GM23338 (cell line): Measurements from ENCODE around the gene EFCC1. TPM values are rescaled to one million over a fixed set of nuclear protein-coding genes. Genes with fewer than 3 reads are reported as not detected.

Experiments
- ATAC-seq: fragments of 200-7000 bp; cut with Tn5 transposase; 3 replicates; pipeline ENCODE4 v1.9.1; 2020
- DNase-seq: peaks from one replicate; pipeline ENCODE4 v3.0.0-alpha.2; 2015; ENCODE audit warnings: low spot score
- H2AFZ ChIP-seq: fragments of 200-600 bp; sonication (generic); 2 replicates; pipeline ENCODE4 v1.8.0; 2016; ENCODE audit warnings: antibody characterized with exemption, mild to moderate bottlenecking, moderate library complexity
- H3F3A ChIP-seq: fragments of 200-600 bp; sonication (generic); replicated peaks from 2 replicates; pipeline ENCODE4 v1.8.0; 2017; ENCODE audit warnings: antibody characterized with exemption, mixed run types, low read depth
- H3K27ac ChIP-seq: fragments of 200-600 bp; sonication (generic); 2 replicates; pipeline ENCODE4 v1.6.1; 2016; ENCODE audit warnings: low read depth
- H3K27me3 ChIP-seq: fragments of 200-600 bp; sonication (generic); 2 replicates; pipeline ENCODE4 v1.8.0; 2016; ENCODE audit warnings: mild to moderate bottlenecking, mixed run types, moderate library complexity; ENCODE audit not compliant: insufficient read depth
- H3K36me3 ChIP-seq: fragments of 200-600 bp; sonication (generic); 2 replicates; pipeline ENCODE4 v1.8.0; 2016; ENCODE audit warnings: mild to moderate bottlenecking; ENCODE audit not compliant: insufficient read depth
- H3K4me1 ChIP-seq: fragments of 200-600 bp; sonication (generic); 2 replicates; pipeline ENCODE4 v1.8.0; 2016; ENCODE audit warnings: mild to moderate bottlenecking, moderate library complexity; ENCODE audit not compliant: insufficient read depth
- H3K4me2 ChIP-seq: fragments of 200-600 bp; sonication (generic); 2 replicates; pipeline ENCODE4 v1.7.1; 2017; ENCODE audit warnings: mixed run types
- H3K4me3 ChIP-seq: fragments of 200-600 bp; sonication (generic); 2 replicates; pipeline ENCODE4 v1.6.1; 2016; ENCODE audit warnings: mixed run types
- H3K79me2 ChIP-seq: fragments of 200-600 bp; sonication (generic); replicated peaks from 2 replicates; pipeline ENCODE4 v1.8.0; 2017; ENCODE audit warnings: mild to moderate bottlenecking; ENCODE audit not compliant: insufficient read depth
- H3K9me2 ChIP-seq: fragments of 200-600 bp; sonication (generic); 2 replicates; pipeline ENCODE4 v1.8.0; 2017; ENCODE audit not compliant: insufficient read depth
- H4K20me1 ChIP-seq: fragments of 200-600 bp; sonication (generic); replicated peaks from 2 replicates; pipeline ENCODE4 v1.8.0; 2017; ENCODE audit warnings: mild to moderate bottlenecking; ENCODE audit not compliant: insufficient read depth
- H3K27ac Mint-ChIP-seq: 2 replicates; pipeline ENCODE4 v1.8.0; 2020; ENCODE audit warnings: inconsistent platforms, mild to moderate bottlenecking, moderate library complexity, mixed read lengths
- H3K27me3 Mint-ChIP-seq: 3 replicates; pipeline ENCODE4 v1.8.0; 2022; ENCODE audit warnings: low read depth, mild to moderate bottlenecking, moderate library complexity, mixed read lengths, inconsistent platforms; ENCODE audit not compliant: insufficient read depth, poor library complexity
- H3K36me3 Mint-ChIP-seq: 3 replicates; pipeline ENCODE4 v1.8.0; 2021; ENCODE audit warnings: low read depth, mild to moderate bottlenecking, inconsistent platforms, moderate library complexity, mixed read lengths
- H3K4me1 Mint-ChIP-seq: 3 replicates; pipeline ENCODE4 v1.8.0; 2020; ENCODE audit warnings: mild to moderate bottlenecking, inconsistent platforms, mixed read lengths
- H3K4me3 Mint-ChIP-seq: 3 replicates; pipeline ENCODE4 v1.8.0; 2021; ENCODE audit warnings: moderate library complexity, mild to moderate bottlenecking, inconsistent platforms, mixed read lengths
- H3K9me3 Mint-ChIP-seq: 3 replicates; pipeline ENCODE4 v1.8.0; 2020; ENCODE audit warnings: moderate library complexity, mild to moderate bottlenecking, inconsistent platforms, mixed read lengths
- CREB1 ChIP-seq: fragments of 250-450 bp; sonication (Bioruptor Pico); IDR thresholded peaks from 2 replicates; pipeline ENCODE4 v1.5.0; 2020; ENCODE audit warnings: low read depth, mild to moderate bottlenecking, moderate library complexity
- ETS1 ChIP-seq: IDR thresholded peaks from 2 replicates; pipeline ENCODE4 v1.6.1; 2016; ENCODE audit warnings: antibody characterized with exemption
- EZH2 ChIP-seq: fragments of 200-600 bp; sonication (generic); IDR thresholded peaks from one replicate; pipeline ENCODE4 v1.8.0; 2017; ENCODE audit warnings: antibody characterized with exemption, mild to moderate bottlenecking, low read depth; ENCODE audit not compliant: unreplicated experiment
- EZH2phosphoT487 ChIP-seq: fragments of 200-600 bp; sonication (generic); IDR thresholded peaks from one replicate; pipeline ENCODE4 v1.8.1; 2018; ENCODE audit warnings: antibody characterized with exemption; ENCODE audit not compliant: unreplicated experiment
- JUNB ChIP-seq: IDR thresholded peaks from one replicate; pipeline ENCODE4 v1.6.1; 2016; ENCODE audit warnings: antibody characterized with exemption; ENCODE audit not compliant: unreplicated experiment
- POLR2AphosphoS5 ChIP-seq: IDR thresholded peaks from 2 replicates; pipeline ENCODE4 v1.6.1; 2016; ENCODE audit warnings: antibody characterized with exemption, low read depth
- REST ChIP-seq: IDR thresholded peaks from one replicate; pipeline ENCODE4 v1.6.1; 2018; ENCODE audit warnings: antibody characterized with exemption; ENCODE audit not compliant: unreplicated experiment
- STAT1 ChIP-seq: IDR thresholded peaks from one replicate; pipeline ENCODE4 v1.6.1; 2016; ENCODE audit warnings: antibody characterized with exemption; ENCODE audit not compliant: unreplicated experiment
- ZNF331 ChIP-seq: fragments of 250-450 bp; sonication (Bioruptor Pico); IDR thresholded peaks from 2 replicates; pipeline ENCODE4 v1.5.0; 2020; ENCODE audit warnings: low read depth, mild to moderate bottlenecking, moderate library complexity
- ZNF462 ChIP-seq: fragments of 250-450 bp; sonication (Bioruptor Pico); IDR thresholded peaks from 2 replicates; pipeline ENCODE4 v1.5.0; 2020; ENCODE audit warnings: mild to moderate bottlenecking, moderate library complexity
- polyA plus RNA-seq: library from polyadenylated mRNA; unstranded; fragments of >200 nt; fragmentation: Nextera tagmentation; extraction: Ambion mirVana; gene quantifications from 2 replicates; pipeline ENCODE4 v1.2.1, GENCODE V29; 2016
- total RNA-seq: library from RNA; depleted of rRNA; stranded (reverse); fragments of >200 nt; shearing (Covaris generic); gene quantifications from 2 replicates; pipeline ENCODE4 v1.2.3, GENCODE V29; 2014

The EFCC1 gene
- total and polyA plus RNA-seq, 2 experiments from 2014 or later = not detected

- H3K27me3 Mint-ChIP-seq = peaks cover 54% of the 10 kb centered on the region
- no peak for DNase-seq
- peaks cover 9% of the 10 kb centered on the region; the same call in 1 of the 2 replicates for H3F3A ChIP-seq
- no peak overlapping the region for H3K4me3 Mint-ChIP-seq
- peaks cover 12% of the 10 kb centered on the region; the same call in 2 of the 3 replicates for H3K9me3 Mint-ChIP-seq
- 0 out of 2 replicates have a peak, but pooled peaks cover 4% of the 10 kb centered on the region for H3K9me2 ChIP-seq
- no peak overlapping the region for H2AFZ ChIP-seq
- peak overlapping the region; percentile 18; the same call in 1 of the 2 replicates for H3K4me2 ChIP-seq
- H3K79me2 ChIP-seq = no peaks in the 10 kb centered on the region
- no peak for TF ChIP-seq STAT1
- no peak for TF ChIP-seq ZNF462 (CRISPR knock-in tag)
- no peak for TF ChIP-seq ETS1
- TF ChIP-seq POLR2AphosphoS5 = no peak
- no peak for TF ChIP-seq JUNB
- TF ChIP-seq ZNF331 (CRISPR knock-in tag) = no peak
- TF ChIP-seq CREB1 (CRISPR knock-in tag) = no peak
- no peak for TF ChIP-seq EZH2phosphoT487
- no peak for TF ChIP-seq EZH2
- no peak for TF ChIP-seq REST
- no peak overlapping the region for H3K27ac Mint-ChIP-seq
- peaks cover 84% of the 10 kb centered on the region for H3K27me3 ChIP-seq
- peaks cover 4% of the 10 kb centered on the region for H4K20me1 ChIP-seq
- no peak overlapping the region for H3K4me3 ChIP-seq
- no peak overlapping the region for H3K27ac ChIP-seq
- H3K4me1 ChIP-seq = peaks cover 17% of the 10 kb centered on the region
- ATAC-seq = no peak
- H3K4me1 Mint-ChIP-seq = peaks cover 42% of the 10 kb centered on the region
- H3K36me3 Mint-ChIP-seq = peaks cover 3% of the 10 kb centered on the region; the same call in 1 of the 3 replicates
- no peaks in the 10 kb centered on the region for H3K36me3 ChIP-seq
These were observed 2.5 kb upstream of the EFCC1 start for GRCh38 chr3:128998561-128998960.
